ENCODE measurements around the gene PDXP. TPM values are rescaled to one million over a fixed set of nuclear protein-coding genes. Genes with fewer than 3 reads are reported as not detected.

Gene PDXP
- total RNA-seq, 1 donor from 2014 or later: 23.9 TPM

- intact Hi-C loops (cut with micrococcal nuclease): no loop called here
- Histone ChIP-seq H3K27me3 (ENCODE audit: low read depth) (no peaks in the 10 kb centered on the region), H3K27ac (replicated peaks) (no peak overlapping the region), H3K4me3 (no peak overlapping the region), H3K9me3 (replicated peaks) (no peaks in the 10 kb centered on the region), H3K36me3 (peaks cover 37% of the 10 kb centered on the region), H3K4me1 (peaks cover 65% of the 10 kb centered on the region)
- no peak for DNase-seq
- TF ChIP-seq, protein P1, sequence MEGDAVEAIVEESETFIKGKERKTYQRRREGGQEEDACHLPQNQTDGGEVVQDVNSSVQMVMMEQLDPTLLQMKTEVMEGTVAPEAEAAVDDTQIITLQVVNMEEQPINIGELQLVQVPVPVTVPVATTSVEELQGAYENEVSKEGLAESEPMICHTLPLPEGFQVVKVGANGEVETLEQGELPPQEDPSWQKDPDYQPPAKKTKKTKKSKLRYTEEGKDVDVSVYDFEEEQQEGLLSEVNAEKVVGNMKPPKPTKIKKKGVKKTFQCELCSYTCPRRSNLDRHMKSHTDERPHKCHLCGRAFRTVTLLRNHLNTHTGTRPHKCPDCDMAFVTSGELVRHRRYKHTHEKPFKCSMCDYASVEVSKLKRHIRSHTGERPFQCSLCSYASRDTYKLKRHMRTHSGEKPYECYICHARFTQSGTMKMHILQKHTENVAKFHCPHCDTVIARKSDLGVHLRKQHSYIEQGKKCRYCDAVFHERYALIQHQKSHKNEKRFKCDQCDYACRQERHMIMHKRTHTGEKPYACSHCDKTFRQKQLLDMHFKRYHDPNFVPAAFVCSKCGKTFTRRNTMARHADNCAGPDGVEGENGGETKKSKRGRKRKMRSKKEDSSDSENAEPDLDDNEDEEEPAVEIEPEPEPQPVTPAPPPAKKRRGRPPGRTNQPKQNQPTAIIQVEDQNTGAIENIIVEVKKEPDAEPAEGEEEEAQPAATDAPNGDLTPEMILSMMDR (IDR thresholded peaks at IDR 0.05; ENCODE audit: borderline replicate concordance): no peak
These were observed 28.6 kb upstream of the PDXP start for GRCh38 chr22:37629928-37630327.

- peak overlapping the region; percentile 43 for H3K27ac ChIP-seq (replicated peaks)
- peaks cover 37% of the 10 kb centered on the region for H3K36me3 ChIP-seq
- TF ChIP-seq, protein P1 (IDR thresholded peaks at IDR 0.05; ENCODE audit: borderline replicate concordance): no peak
- intact Hi-C loops (cut with micrococcal nuclease): no loop called here
- no peaks in the 10 kb centered on the region for H3K27me3 ChIP-seq (ENCODE audit: low read depth)
- peaks cover 63% of the 10 kb centered on the region for H3K4me1 ChIP-seq
- H3K4me3 ChIP-seq: no peak overlapping the region
- no peaks in the 10 kb centered on the region for H3K9me3 ChIP-seq (replicated peaks)
- no peak for DNase-seq
These were observed 27.6 kb upstream of the PDXP start for GRCh38 chr22:37630839-37631435.

- TF ChIP-seq, protein P1 (IDR thresholded peaks at IDR 0.05; ENCODE audit: borderline replicate concordance): no peak
- Histone ChIP-seq H3K9me3 (replicated peaks) (no peaks in the 10 kb centered on the region), H3K4me1 (peaks cover 57% of the 10 kb centered on the region), H3K27ac (replicated peaks) (peak overlapping the region; percentile 88), H3K4me3 (no peak overlapping the region), H3K27me3 (ENCODE audit: low read depth) (no peaks in the 10 kb centered on the region), H3K36me3 (peaks cover 37% of the 10 kb centered on the region)
- DNase-seq: no peak
- intact Hi-C loops (cut with micrococcal nuclease): no loop called here
These were observed 26.9 kb upstream of the PDXP start for GRCh38 chr22:37631448-37632173.

GRCh38 chr22:37632174-37633088, 26.1 kb upstream of the PDXP start:
- Histone ChIP-seq H3K27me3 (ENCODE audit: low read depth) (no peaks in the 10 kb centered on the region), H3K9me3 (replicated peaks) (no peaks in the 10 kb centered on the region), H3K36me3 (peaks cover 37% of the 10 kb centered on the region), H3K4me1 (peaks cover 48% of the 10 kb centered on the region), H3K4me3 (no peak overlapping the region), H3K27ac (replicated peaks) (peak overlapping the region; percentile 88)
- TF ChIP-seq, protein P1 (IDR thresholded peaks at IDR 0.05; ENCODE audit: borderline replicate concordance): no peak
- intact Hi-C loops (cut with micrococcal nuclease): no loop called here
- no peak for DNase-seq

- Histone ChIP-seq H3K4me3 (peak overlapping the region; percentile 44), H3K27ac (replicated peaks) (peak overlapping the region; percentile 88), H3K36me3 (peaks cover 37% of the 10 kb centered on the region), H3K27me3 (ENCODE audit: low read depth) (no peaks in the 10 kb centered on the region), H3K9me3 (replicated peaks) (no peaks in the 10 kb centered on the region), H3K4me1 (peaks cover 42% of the 10 kb centered on the region)
- TF ChIP-seq, protein P1 (IDR thresholded peaks at IDR 0.05; ENCODE audit: borderline replicate concordance): no peak
- intact Hi-C loops (cut with micrococcal nuclease): no loop called here
- DNase-seq: no peak
These were observed 25.4 kb upstream of the PDXP start for GRCh38 chr22:37633089-37633624.
